IMR-90 (cell line): Measurements from ENCODE around the gene ZNF565. TPM values are rescaled to one million over a fixed set of nuclear protein-coding genes. Genes with fewer than 3 reads are reported as not detected.

Experiments
- ATAC-seq: fragments of 200-7000 bp; cut with Tn5 transposase; 2 replicates; pipeline ENCODE4 v1.9.1; 2020; ENCODE audit warnings: low read depth, mild to moderate bottlenecking, moderate library complexity
- BruUV-seq: library from RNA; stranded (reverse); fragments of 400-500 nt; replicated peaks from 2 replicates; lab custom pipeline; 2021; lab: Mats Ljungman, UMichigan
- CTCF ChIA-PET: fragments of 300-600 bp; formaldehyde crosslinking; extraction: SDS; loops from one replicate; lab custom pipeline; 2021; ENCODE audit warnings: antibody characterized with exemption; lab: Yijun Ruan, JAX
- POLR2A ChIA-PET: fragments of 300-600 bp; sonication (Branson Sonifier 250); formaldehyde crosslinking; loops from one replicate; lab custom pipeline; 2022; ENCODE audit warnings: antibody characterized with exemption; ENCODE audit not compliant: unreplicated experiment; lab: Charles Lee
- DNase-seq: peaks from one replicate; pipeline ENCODE4 v3.0.0; 2013
- H2AFZ ChIP-seq: replicated peaks from 2 replicates; pipeline ENCODE3; 2013; ENCODE audit warnings: low read length, mild to moderate bottlenecking; ENCODE audit not compliant: poor library complexity
- H2AK5ac ChIP-seq: 2 replicates; pipeline ENCODE4 v1.6.1; 2013; ENCODE audit warnings: low read depth, low read length, inconsistent platforms
- H2AK9ac ChIP-seq: replicated peaks from 2 replicates; pipeline ENCODE3; 2013; ENCODE audit warnings: mild to moderate bottlenecking, low read depth, low read length, moderate library complexity; ENCODE audit not compliant: poor library complexity
- H2BK120ac ChIP-seq: 2 replicates; pipeline ENCODE4 v1.6.1; 2013; ENCODE audit warnings: low read depth, low read length, inconsistent platforms
- H2BK15ac ChIP-seq: 3 replicates; pipeline ENCODE4 v1.6.1; 2013; ENCODE audit warnings: low read depth, low read length, inconsistent platforms
- H2BK20ac ChIP-seq: 2 replicates; pipeline ENCODE4 v1.6.1; 2013; ENCODE audit warnings: low read depth, mild to moderate bottlenecking, inconsistent platforms, low read length, moderate library complexity
- H2BK5ac ChIP-seq: 2 replicates; pipeline ENCODE4 v1.6.1; 2013; ENCODE audit warnings: mild to moderate bottlenecking, low read depth, low read length, inconsistent platforms; ENCODE audit not compliant: poor library complexity, severe bottlenecking
- H3K14ac ChIP-seq: replicated peaks from 2 replicates; pipeline ENCODE4 v1.6.1; 2013; ENCODE audit warnings: low read depth, low read length, inconsistent platforms
- H3K18ac ChIP-seq: 2 replicates; pipeline ENCODE4 v1.6.1; 2013; ENCODE audit warnings: low read depth, low read length, control low read depth
- H3K23ac ChIP-seq: 2 replicates; pipeline ENCODE4 v1.6.1; 2013; ENCODE audit warnings: low read depth, low read length, inconsistent platforms
- H3K27ac ChIP-seq: 2 replicates; pipeline ENCODE4 v1.5.1; 2013; ENCODE audit warnings: mild to moderate bottlenecking, control low read depth, low read length; ENCODE audit not compliant: insufficient read depth
- H3K27me3 ChIP-seq: 2 replicates; pipeline ENCODE4 v1.6.1; 2013; ENCODE audit warnings: low read length; ENCODE audit not compliant: control insufficient read depth, insufficient read depth
- H3K36me3 ChIP-seq: 2 replicates; pipeline ENCODE4 v1.6.1; 2013; ENCODE audit warnings: low read length, mixed read lengths; ENCODE audit not compliant: control insufficient read depth, insufficient read depth
- H3K4ac ChIP-seq: 2 replicates; pipeline ENCODE4 v1.6.1; 2013; ENCODE audit warnings: low read depth, low read length, inconsistent platforms
- H3K4me1 ChIP-seq: 2 replicates; pipeline ENCODE4 v1.6.1; 2013; ENCODE audit warnings: low read length, mixed read lengths; ENCODE audit not compliant: control insufficient read depth, insufficient read depth
- H3K4me2 ChIP-seq: 2 replicates; pipeline ENCODE4 v1.6.1; 2013; ENCODE audit warnings: low read depth, mild to moderate bottlenecking, control low read depth, low read length, moderate library complexity
- H3K4me3 ChIP-seq: 2 replicates; pipeline ENCODE4 v1.5.1; 2013; ENCODE audit warnings: low read depth, mild to moderate bottlenecking, control low read depth, low read length, moderate library complexity; ENCODE audit not compliant: insufficient read depth
- H3K56ac ChIP-seq: 2 replicates; pipeline ENCODE4 v1.6.1; 2013; ENCODE audit warnings: low read length, inconsistent platforms; ENCODE audit not compliant: insufficient read depth; ENCODE audit errors: extremely low read depth
- H3K79me1 ChIP-seq, 2 experiments: 2 replicates each; pipeline ENCODE4 v1.6.1; 2013; ENCODE audit warnings: low read length in 2 of 2, inconsistent platforms in 1 of 2, low read depth in 1 of 2
- H3K9ac ChIP-seq: 2 replicates; pipeline ENCODE4 v1.6.1; 2013; ENCODE audit warnings: low read depth, low read length, control low read depth
- H3K9me1 ChIP-seq: 2 replicates; pipeline ENCODE4 v1.6.1; 2013; ENCODE audit warnings: low read length, inconsistent platforms; ENCODE audit not compliant: insufficient read depth
- H3K9me3 ChIP-seq: 2 replicates; pipeline ENCODE4 v1.6.1; 2013; ENCODE audit warnings: low read length; ENCODE audit not compliant: control insufficient read depth, insufficient read depth
- H4K20me1 ChIP-seq: 2 replicates; pipeline ENCODE4 v1.6.1; 2013; ENCODE audit warnings: low read length, inconsistent platforms; ENCODE audit not compliant: insufficient read depth
- H4K5ac ChIP-seq: 2 replicates; pipeline ENCODE4 v1.6.1; 2013; ENCODE audit warnings: mild to moderate bottlenecking, low read depth, low read length, control low read depth
- H4K8ac ChIP-seq, 2 experiments: 2 replicates each; pipeline ENCODE4 v1.6.1; 2013; ENCODE audit warnings: low read depth in 2 of 2, low read length in 2 of 2, control low read depth in 1 of 2, inconsistent platforms in 1 of 2
- H4K91ac ChIP-seq: 2 replicates; pipeline ENCODE4 v1.6.1; 2013; ENCODE audit warnings: low read depth, low read length, inconsistent platforms; ENCODE audit not compliant: insufficient read depth
- MAFK ChIP-seq: IDR thresholded peaks from 2 replicates; pipeline ENCODE4 v1.6.1; 2012; ENCODE audit warnings: low read depth, low read length, improper control_type of control experiment
- RCOR1 ChIP-seq: IDR thresholded peaks from 2 replicates; pipeline ENCODE4 v1.6.1; 2012; ENCODE audit warnings: mild to moderate bottlenecking, low read length, improper control_type of control experiment; ENCODE audit not compliant: insufficient replicate concordance
- WGBS, 2 experiments: methylation state at CpG; one replicate each; pipeline versions ENCODE4 v1.1.5 to v1.1.7; 2013; ENCODE audit warnings: missing lambda C conversion rate in 2 of 2; ENCODE audit not compliant: insufficient read length in 1 of 2; ENCODE audit errors: extremely low coverage in 2 of 2; 5-methylcytosine and 5-hydroxymethylcytosine counted together
- dilution Hi-C: fragments of 300-500 bp; cut with HindIII; formaldehyde crosslinking; loops from one replicate; pipeline ENCODE4 v1.14.3; 2018; ENCODE audit warnings: low sequenced_read_pairs; ENCODE audit not compliant: unreplicated experiment
- in situ Hi-C: fragments of 300-500 bp; cut with MboI; formaldehyde crosslinking; loops from 3 replicates; pipeline ENCODE4 v1.14.3; 2019; ENCODE audit warnings: low sequenced_read_pairs, inconsistent platforms, mixed read lengths
- intact Hi-C: fragments of 100-400 bp; cut with micrococcal nuclease; formaldehyde crosslinking; loops from 2 replicates; pipeline ENCODE4 v1.10.0; 2022
- polyA plus RNA-seq, 3 experiments: library from polyadenylated mRNA; depleted of rRNA; stranded (reverse); fragments of >200 nt; gene quantifications; 2 replicates each; pipeline ENCODE4 v1.2.3, GENCODE V29; 2012; ENCODE audit warnings: low replicate concordance in 1 of 3
- total RNA-seq: library from RNA; depleted of rRNA; stranded (reverse); fragments of >200 nt; gene quantifications from 2 replicates; pipeline ENCODE4 v1.2.3, GENCODE V29; 2012

Gene ZNF565
- total and polyA plus RNA-seq, 2 of the 4 experiments (the other 2 are of a cell fraction) = 2.3 to 7.5 TPM

DNA sequence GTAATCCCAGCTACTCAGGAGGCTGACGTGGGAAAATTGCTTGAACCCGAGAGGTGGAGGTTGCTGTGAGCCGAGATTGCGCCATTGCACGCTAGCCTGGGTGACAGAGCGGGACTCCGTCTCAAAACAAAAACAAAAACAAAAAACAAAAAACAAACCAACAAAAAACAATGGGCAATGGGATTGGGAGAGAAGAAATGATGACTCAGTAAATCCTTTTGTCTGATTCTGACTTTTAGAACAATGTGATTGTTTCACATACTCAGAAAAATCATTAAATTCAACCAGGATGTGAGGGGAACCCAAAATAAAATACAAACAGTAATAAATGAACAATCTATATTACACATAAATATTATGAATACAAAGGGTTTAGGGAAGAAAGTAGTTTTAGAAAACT is 5.1 kb downstream of the ZNF565 start:
- Histone ChIP-seq H4K8ac (no peak overlapping the region), H3K9me3 (no peaks in the 10 kb centered on the region), H2BK5ac (no peak overlapping the region), H4K5ac (no peak overlapping the region), H3K4me1 (peaks cover 2% of the 10 kb centered on the region), H3K14ac (no peak overlapping the region), H2BK15ac (no peak overlapping the region), H3K56ac (no peak overlapping the region), H3K23ac (no peak overlapping the region), H3K27me3 (no peaks in the 10 kb centered on the region), H3K4me3 (no peak overlapping the region), H3K9me1 (peaks cover 5% of the 10 kb centered on the region), H4K20me1 (no peaks in the 10 kb centered on the region), H4K91ac (no peak overlapping the region), H2AK5ac (no peak overlapping the region), H2BK120ac (no peak overlapping the region), H3K79me1 (peaks cover 19 to 40% of the 10 kb centered on the region in 2 experiments), H3K4me2 (no peak overlapping the region), H3K18ac (no peak overlapping the region), H3K27ac (no peak overlapping the region), H3K9ac (no peak overlapping the region), H2AFZ (no peak overlapping the region), H2BK20ac (no peak overlapping the region), H3K36me3 (peaks cover 4% of the 10 kb centered on the region; the same call in 1 of the 2 replicates), H3K4ac (no peak overlapping the region), H2AK9ac (no peak overlapping the region)
- no peak for ATAC-seq
- WGBS, 2 experiments = no CpG with 5 or more reads among the region's 7 CpGs
- no TSS peak for BruUV-seq
- DNase-seq = no peak
- dilution Hi-C loops (no loop called here), in situ Hi-C loops (loop anchor here (25.0 kb wide), 1 partner anchor 1003 kb away; the partner anchor contains the start of genes ZNF383 and ZNF585B), intact Hi-C loops (no loop called here)
- peak; percentile 83 for TF ChIP-seq MAFK
- TF ChIP-seq RCOR1 = no peak
- ChIA-PET POLR2A (no interaction called here), CTCF (no interaction called here)
